Activated T-cell treated with anti-CD3 and anti-CD28 coated beads, Interleukin-2, amount 50 U/mL, for 24 hours (primary cell): Measurements from ENCODE around the gene AK5.
A peak's percentile ranks its signal among the peaks of the same experiment; 100 is the strongest.

ENCODE experiments used
- DNase-seq: peaks from one replicate; pipeline ENCODE4 v3.0.0-alpha.2; 2020
- H3K27ac Mint-ChIP-seq: 2 replicates; pipeline ENCODE4 v1.8.0; 2020; ENCODE audit warnings: mild to moderate bottlenecking, mixed read lengths
- H3K27me3 Mint-ChIP-seq: 2 replicates; pipeline ENCODE4 v1.8.0; 2020; ENCODE audit warnings: mixed read lengths
- H3K36me3 Mint-ChIP-seq: 2 replicates; pipeline ENCODE4 v1.8.0; 2020; ENCODE audit warnings: low read depth, mixed read lengths
- H3K4me1 Mint-ChIP-seq: 2 replicates; pipeline ENCODE4 v1.8.0; 2020; ENCODE audit warnings: low read depth, mixed read lengths
- H3K4me3 Mint-ChIP-seq: 2 replicates; pipeline ENCODE4 v1.8.0; 2020; ENCODE audit warnings: mild to moderate bottlenecking, moderate library complexity, mixed read lengths
- H3K9me3 Mint-ChIP-seq: 2 replicates; pipeline ENCODE4 v1.8.0; 2020; ENCODE audit warnings: mixed read lengths

The AK5 gene

DNA sequence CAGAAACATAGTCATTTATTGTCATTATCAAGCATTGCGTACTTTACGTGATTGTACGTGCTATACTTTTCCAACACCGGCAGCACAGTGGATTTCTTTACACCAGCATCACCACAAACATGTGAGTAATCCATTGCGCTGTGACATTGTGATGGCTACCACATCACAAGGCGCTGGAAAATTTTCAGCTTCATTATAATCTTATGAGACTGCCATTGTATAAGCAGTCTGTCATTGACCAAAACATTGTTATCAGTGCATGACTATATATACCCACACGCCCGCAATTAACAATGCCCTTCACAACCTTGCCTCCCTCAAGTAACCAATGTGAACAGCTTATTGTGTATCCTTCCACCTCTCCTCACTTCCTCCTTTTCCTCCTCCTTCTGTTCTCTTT, 263.0 kb downstream of the AK5 start:
- no peaks in the 10 kb centered on the region for H3K27me3 Mint-ChIP-seq
- no peak for DNase-seq
- H3K36me3 Mint-ChIP-seq: peaks cover 7% of the 10 kb centered on the region

DNA sequence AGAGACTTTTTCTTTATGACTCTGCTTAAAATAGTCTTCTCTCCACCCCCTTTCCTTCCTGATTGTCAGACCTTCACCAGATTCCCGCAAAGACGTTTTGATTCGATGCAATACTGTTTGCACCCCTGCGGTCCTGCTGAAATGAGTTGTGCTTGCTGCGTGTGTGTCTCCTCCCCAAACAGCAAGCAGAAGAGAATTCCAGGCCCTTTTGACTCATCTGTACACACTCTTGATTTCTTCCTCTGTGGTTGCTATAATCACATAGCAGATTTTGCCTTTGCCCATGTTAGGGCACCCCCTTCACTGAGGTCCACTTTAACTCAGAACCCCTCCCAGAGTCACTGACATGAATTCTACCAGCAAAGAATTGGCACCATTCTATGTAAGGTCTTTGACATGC, 264.2 kb downstream of the AK5 start:
- Mint-ChIP-seq H3K4me3 (no peak overlapping the region), H3K27ac (no peak overlapping the region), H3K4me1 (peaks cover 1% of the 10 kb centered on the region), H3K36me3 (peaks cover 3% of the 10 kb centered on the region), H3K27me3 (no peaks in the 10 kb centered on the region), H3K9me3 (no peaks in the 10 kb centered on the region)
- DNase-seq: no peak

More for the DNA sequence above, 263.0 kb downstream of the AK5 start:
- H3K4me3 Mint-ChIP-seq: no peak overlapping the region
- H3K27ac Mint-ChIP-seq: no peak overlapping the region
- H3K9me3 Mint-ChIP-seq: no peaks in the 10 kb centered on the region
- peaks cover 1% of the 10 kb centered on the region for H3K4me1 Mint-ChIP-seq

DNA sequence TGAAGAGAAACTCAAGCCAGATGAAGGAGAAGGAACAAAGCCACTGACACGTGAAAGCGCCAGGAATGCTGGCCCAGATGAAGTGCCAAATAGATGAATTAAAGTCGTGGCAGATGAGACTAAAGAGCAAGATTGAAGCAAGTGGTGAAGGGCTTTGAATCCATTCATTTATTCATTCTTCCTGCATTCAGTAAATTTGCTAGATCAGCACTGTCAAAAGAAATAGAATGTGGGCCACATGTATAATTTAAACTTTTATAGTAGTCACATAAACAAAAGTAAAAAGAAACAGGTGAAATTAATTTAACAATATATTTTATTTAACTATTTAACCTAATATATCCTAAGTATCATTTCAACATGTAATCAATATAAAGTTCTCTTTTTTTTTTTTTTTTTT, 265.1 kb downstream of the AK5 start:
- Mint-ChIP-seq H3K27me3 (no peaks in the 10 kb centered on the region), H3K4me1 (peaks cover 1% of the 10 kb centered on the region)

DNA sequence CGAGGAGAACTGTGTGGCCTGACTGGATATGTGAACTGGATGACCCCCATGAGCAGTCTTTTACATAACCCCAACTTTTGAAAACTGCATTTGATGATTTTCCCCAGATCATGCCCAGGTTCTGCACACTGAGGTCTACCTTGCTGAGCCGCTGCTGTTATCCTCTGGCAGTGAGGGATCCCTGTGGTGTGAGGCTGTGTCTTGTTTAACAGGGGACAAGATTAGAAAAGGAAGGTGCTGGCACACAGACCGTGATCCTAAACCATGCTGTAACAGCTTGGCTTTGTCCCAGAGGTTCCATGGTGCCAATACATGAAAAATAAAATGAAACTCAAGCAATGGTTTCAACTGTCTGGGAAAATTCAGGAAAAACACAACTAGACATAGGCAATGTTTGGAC, 266.5 kb downstream of the AK5 start:
- Mint-ChIP-seq H3K27ac (no peak overlapping the region), H3K4me3 (no peak overlapping the region), H3K4me1 (peaks cover 1% of the 10 kb centered on the region), H3K36me3 (peaks cover 3% of the 10 kb centered on the region), H3K9me3 (no peaks in the 10 kb centered on the region), H3K27me3 (no peaks in the 10 kb centered on the region)
- no peak for DNase-seq

More for the DNA sequence above, 265.1 kb downstream of the AK5 start:
- Mint-ChIP-seq H3K9me3 (no peaks in the 10 kb centered on the region), H3K36me3 (peaks cover 3% of the 10 kb centered on the region), H3K27ac (no peak overlapping the region), H3K4me3 (no peak overlapping the region)
- no peak for DNase-seq

DNA sequence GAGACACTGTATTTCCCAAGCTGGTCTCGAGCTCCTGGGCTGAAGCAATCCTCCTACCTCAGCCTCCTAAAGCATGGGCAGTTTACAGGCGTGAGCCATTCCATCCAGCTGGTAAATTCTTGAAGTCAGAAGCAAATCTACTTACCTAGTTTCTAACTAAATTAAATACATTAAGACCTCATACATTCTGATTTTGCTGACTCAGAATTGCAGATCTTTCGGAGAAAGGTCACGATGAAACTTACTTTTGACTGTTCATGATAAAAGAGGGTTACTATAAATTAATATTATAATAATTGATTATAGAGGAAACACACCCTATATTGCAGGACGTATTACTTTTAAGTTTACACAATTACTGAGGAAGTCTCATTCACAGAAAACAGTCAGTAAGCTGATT, 268.3 kb downstream of the AK5 start:
- H3K36me3 Mint-ChIP-seq: peaks cover under 1% of the 10 kb centered on the region
- peaks cover 1% of the 10 kb centered on the region for H3K4me1 Mint-ChIP-seq
- H3K27me3 Mint-ChIP-seq: no peaks in the 10 kb centered on the region
- no peak overlapping the region for H3K27ac Mint-ChIP-seq
- H3K4me3 Mint-ChIP-seq: no peak overlapping the region
- H3K9me3 Mint-ChIP-seq: no peaks in the 10 kb centered on the region
- no peak for DNase-seq

DNA sequence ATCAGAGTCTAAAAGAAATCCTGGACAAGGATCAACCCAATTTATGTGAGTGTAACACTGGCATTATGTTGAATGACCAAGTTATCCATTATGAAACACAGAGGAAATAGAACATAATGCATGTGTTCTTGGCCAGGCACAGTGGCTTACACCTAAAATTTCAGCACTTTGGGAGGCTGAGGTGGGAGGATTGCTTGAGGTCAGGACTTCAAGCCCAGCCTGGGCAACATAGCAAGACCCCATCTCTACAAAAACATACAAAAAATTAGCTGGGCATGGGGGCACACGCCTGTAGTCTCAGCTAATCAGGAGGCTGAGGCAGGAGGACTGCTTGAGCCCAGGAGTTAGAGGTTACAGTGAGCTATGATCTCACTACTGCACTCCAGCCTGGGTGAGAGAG, 270.8 kb downstream of the AK5 start:
- Mint-ChIP-seq H3K27me3 (no peaks in the 10 kb centered on the region), H3K4me1 (peaks cover 2% of the 10 kb centered on the region), H3K9me3 (peaks cover 2% of the 10 kb centered on the region), H3K36me3 (no peaks in the 10 kb centered on the region), H3K27ac (no peak overlapping the region), H3K4me3 (no peak overlapping the region)
- DNase-seq: no peak

DNA sequence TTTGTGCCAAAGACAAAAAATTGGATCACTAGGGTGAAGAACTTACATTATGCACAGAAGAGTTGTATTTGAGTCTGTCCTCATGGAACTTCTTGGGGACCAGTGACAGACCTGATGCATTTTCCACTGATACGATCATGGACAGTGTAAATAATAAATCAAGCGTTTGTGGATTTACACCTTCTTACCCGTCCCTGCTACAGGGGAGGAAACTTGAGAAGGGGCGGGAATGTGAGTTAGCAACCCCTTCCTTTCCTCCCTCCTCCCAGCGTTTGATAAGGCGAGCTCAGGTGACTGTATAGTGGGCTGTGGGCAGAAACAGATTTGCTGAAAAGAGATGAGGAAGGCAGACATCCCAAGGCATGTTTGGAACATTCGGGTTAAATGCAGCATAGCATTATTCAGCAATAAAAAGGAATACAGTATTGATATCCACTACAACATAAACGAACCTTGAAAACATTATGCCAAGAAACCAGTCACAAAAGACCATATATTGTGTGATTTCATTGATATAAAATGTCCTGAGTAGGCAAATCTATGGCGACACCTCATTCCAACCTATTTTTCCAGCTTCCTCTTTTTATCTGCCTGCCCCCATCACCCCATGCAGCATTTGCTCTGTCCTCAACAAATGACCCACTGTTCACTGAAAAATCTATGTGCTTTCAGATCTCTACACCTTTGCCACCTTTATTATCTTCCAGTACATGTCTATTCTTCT, 271.9 kb downstream of the AK5 start:
- Mint-ChIP-seq H3K9me3 (peaks cover 2% of the 10 kb centered on the region), H3K36me3 (peaks cover 5% of the 10 kb centered on the region), H3K27me3 (no peaks in the 10 kb centered on the region), H3K27ac (no peak overlapping the region), H3K4me3 (no peak overlapping the region), H3K4me1 (peaks cover 2% of the 10 kb centered on the region)
- no peak for DNase-seq

DNA sequence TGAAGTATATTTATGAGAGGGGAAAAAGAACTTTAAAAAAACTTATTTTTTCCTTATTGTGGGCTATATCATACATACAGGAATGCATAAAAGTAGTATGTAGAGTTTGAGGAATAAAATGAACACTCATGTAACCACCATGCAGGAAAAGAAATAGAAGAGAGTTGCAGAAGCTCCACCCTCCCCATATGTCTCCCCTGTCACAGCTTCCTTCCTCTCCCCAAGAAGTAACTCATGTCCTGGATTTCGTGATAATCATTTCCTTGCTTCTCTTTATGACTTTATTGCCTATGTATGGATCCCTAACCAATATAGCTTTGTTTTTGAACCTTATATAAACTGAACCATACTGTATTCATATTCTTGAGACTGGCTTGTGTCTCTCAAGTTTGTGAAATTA, 274.2 kb downstream of the AK5 start:
- Mint-ChIP-seq H3K4me1 (peaks cover 2% of the 10 kb centered on the region), H3K36me3 (peaks cover 27% of the 10 kb centered on the region), H3K27ac (peak overlapping the region; percentile 57), H3K9me3 (peaks cover 2% of the 10 kb centered on the region), H3K27me3 (no peaks in the 10 kb centered on the region), H3K4me3 (no peak overlapping the region)
- DNase-seq: no peak

DNA sequence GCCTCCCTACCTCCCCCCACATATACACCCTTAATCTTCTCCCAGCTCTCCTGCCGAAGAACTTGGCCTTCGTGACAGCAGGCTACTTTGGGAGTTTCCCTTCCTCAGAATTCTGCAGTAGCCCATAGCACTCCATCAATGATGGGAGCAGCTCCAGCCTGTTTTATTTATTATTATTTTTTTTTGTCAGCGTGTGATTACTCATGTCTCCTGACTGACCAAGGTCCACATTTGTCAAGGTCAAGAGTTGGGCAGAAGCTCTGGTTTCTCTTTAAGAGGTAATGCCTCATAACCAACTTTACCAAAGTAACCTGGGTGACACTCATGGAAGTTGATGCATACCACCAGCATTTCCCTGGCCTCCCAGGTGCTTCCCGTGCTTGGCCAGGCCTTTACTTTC, 275.2 kb downstream of the AK5 start:
- H3K9me3 Mint-ChIP-seq: peaks cover 2% of the 10 kb centered on the region
- H3K4me3 Mint-ChIP-seq: no peak overlapping the region
- H3K27ac Mint-ChIP-seq: no peak overlapping the region
- peaks cover 35% of the 10 kb centered on the region for H3K36me3 Mint-ChIP-seq
- peaks cover 2% of the 10 kb centered on the region for H3K4me1 Mint-ChIP-seq
- H3K27me3 Mint-ChIP-seq: no peaks in the 10 kb centered on the region
- no peak for DNase-seq

DNA sequence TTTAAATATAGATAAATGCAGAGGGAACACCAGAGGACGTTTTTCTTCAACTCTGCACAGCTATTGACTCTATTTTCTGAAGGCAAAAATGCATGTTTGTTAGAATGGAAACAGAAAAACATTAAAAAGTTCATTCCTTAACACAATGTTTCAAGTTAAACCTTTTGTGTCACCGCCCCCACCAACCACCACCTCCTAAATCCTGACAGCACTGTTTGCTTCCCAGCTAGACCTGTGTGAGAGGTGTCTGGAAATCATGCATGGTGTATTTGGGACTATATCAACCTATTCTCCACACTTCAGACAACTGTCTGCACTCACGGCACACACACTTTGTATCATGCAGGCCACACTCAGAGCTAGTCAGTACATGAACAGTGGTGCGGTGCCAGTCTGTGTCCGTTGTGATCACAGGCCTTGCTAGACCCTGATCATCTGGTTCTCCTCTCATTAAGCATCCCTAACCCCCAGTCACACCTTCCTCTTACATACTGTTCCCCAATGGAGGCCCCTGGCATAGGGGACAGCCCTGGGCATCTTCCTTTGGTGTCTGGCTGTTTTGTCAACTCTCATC, 276.9 kb downstream of the AK5 start:
- peaks cover 2% of the 10 kb centered on the region for H3K4me1 Mint-ChIP-seq
- DNase-seq: no peak
- peaks cover 50% of the 10 kb centered on the region for H3K36me3 Mint-ChIP-seq
- H3K4me3 Mint-ChIP-seq: no peak overlapping the region
- H3K27ac Mint-ChIP-seq: peak overlapping the region; percentile 35
- H3K9me3 Mint-ChIP-seq: peaks cover 2% of the 10 kb centered on the region
- H3K27me3 Mint-ChIP-seq: no peaks in the 10 kb centered on the region

DNA sequence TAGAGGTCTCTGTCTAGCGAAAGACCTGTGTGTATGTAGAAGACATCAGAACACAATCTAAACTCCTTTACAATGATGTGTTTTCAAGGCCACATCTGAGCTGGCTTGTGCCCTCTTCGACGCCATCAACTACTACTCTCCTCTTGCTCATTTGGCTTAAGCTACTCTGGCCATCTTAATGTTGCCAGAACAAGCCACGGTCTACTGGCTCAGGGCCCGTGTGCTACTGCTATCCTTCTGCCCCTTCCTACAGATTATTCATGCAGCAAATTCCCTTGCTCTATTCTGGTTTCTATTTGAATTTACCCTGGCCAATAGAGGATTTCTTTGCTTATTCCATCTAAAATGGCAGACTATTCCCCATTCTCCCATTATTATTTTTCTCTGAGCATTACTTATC, 278.9 kb downstream of the AK5 start:
- no peaks in the 10 kb centered on the region for H3K27me3 Mint-ChIP-seq
- H3K9me3 Mint-ChIP-seq: no peaks in the 10 kb centered on the region
- no peak overlapping the region for H3K27ac Mint-ChIP-seq
- H3K4me3 Mint-ChIP-seq: no peak overlapping the region
- peaks cover 3% of the 10 kb centered on the region for H3K4me1 Mint-ChIP-seq
- H3K36me3 Mint-ChIP-seq: peaks cover 68% of the 10 kb centered on the region
- no peak for DNase-seq

DNA sequence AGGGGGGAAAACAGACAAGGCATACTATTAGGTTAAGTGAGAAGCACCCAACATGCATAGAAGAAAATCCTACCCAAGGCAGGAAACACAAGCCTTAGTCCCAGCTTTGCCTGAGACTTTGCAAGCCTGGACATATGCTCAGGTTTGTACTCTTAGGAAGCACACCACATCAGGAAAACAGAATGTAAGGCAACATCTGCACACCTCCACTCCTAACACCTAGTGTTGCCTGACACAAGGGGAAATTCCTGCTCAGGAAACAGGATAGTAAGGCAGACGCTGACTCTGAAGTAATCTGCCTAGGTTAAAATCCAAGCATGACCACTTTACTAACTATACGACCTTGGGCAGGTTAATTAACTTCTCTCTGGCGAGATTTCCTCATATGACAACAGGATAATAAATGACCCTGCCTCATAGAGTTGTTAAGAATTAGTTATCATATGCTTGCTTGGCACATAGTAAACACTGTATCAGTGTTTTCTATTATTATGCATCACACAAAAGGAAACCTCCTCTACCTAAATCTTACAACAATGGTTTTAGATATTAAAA, 280.9 kb downstream of the AK5 start:
- no peaks in the 10 kb centered on the region for H3K27me3 Mint-ChIP-seq
- no peak overlapping the region for H3K27ac Mint-ChIP-seq
- H3K4me1 Mint-ChIP-seq: peaks cover 1% of the 10 kb centered on the region
- H3K9me3 Mint-ChIP-seq: no peaks in the 10 kb centered on the region
- no peak for DNase-seq
- no peak overlapping the region for H3K4me3 Mint-ChIP-seq
- H3K36me3 Mint-ChIP-seq: peaks cover 87% of the 10 kb centered on the region

DNA sequence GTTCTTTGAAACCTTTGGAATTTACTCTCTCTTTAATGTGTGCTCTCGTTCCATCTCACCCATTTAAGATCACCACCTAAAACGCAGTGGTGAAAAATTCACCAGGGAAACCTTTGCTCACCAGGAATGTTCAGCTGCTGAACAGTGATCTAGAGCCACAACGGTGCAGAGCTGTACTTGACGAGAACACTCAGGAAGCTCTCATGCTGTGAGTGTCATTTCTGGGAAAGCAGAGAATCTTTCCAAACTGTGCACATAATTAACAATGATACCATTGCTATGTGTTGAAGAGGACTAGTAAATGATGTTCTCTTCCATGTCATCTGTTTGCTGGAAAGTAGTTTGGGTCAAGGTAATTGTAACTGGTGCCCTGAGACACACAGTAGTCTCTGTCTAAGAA, 283.5 kb downstream of the AK5 start:
- Mint-ChIP-seq H3K27me3 (no peaks in the 10 kb centered on the region), H3K4me1 (peaks cover 1% of the 10 kb centered on the region), H3K27ac (peak overlapping the region; percentile 52), H3K36me3 (peaks cover 88% of the 10 kb centered on the region), H3K4me3 (no peak overlapping the region), H3K9me3 (no peaks in the 10 kb centered on the region)
- DNase-seq: no peak

DNA sequence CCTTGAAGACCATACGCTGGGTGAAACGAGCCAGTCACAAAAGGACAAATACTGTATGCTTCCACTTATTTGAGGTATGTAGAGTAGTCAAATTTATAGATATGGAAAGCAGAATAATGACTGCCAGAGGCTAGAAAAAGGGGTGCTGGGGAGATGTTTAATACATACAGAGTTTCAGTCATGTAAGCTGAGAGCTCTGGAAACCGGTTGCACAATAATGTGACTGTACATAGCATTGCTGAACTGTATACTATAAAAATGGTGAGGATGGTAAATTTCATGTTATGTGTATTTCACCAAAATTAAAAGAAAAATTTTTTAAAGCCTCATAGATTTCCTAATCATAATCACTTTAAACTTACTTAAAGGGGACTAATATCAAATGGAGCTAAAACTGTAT, 289.8 kb downstream of the AK5 start:
- Mint-ChIP-seq H3K27ac (no peak overlapping the region), H3K4me3 (no peak overlapping the region), H3K27me3 (no peaks in the 10 kb centered on the region), H3K36me3 (peaks cover 86% of the 10 kb centered on the region), H3K9me3 (no peaks in the 10 kb centered on the region), H3K4me1 (no peaks in the 10 kb centered on the region)
- no peak for DNase-seq

DNA sequence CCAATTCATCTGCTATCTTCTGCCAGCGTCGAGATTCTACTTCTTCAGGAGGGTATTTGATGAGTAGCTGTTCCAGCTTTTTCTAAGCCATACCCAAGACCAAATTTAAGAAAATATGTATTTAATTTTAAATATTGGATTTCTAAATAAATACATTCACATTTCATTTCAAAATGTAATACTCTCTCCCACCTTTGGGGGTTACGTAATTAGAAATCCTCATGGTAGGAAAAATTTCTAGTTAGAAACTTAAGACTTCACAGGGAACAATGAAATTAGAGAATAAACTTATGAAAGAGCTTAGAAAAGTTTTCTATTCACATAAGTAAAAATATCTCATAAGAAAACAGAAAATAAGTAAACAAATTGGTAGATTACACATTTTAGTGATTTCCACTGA, 297.7 kb downstream of the AK5 start:
- Mint-ChIP-seq H3K36me3 (peaks cover 89% of the 10 kb centered on the region), H3K9me3 (no peaks in the 10 kb centered on the region), H3K27ac (no peak overlapping the region), H3K4me3 (no peak overlapping the region), H3K4me1 (peaks cover 6% of the 10 kb centered on the region), H3K27me3 (no peaks in the 10 kb centered on the region)
- no peak for DNase-seq
